HCT116 (cell line): ENCODE data around the gene GAL3ST3.

Source experiments
- CEBPB ChIP-seq: IDR thresholded peaks from 2 replicates; pipeline ENCODE4 v1.6.1; 2012; ENCODE audit warnings: low read depth
- ELF1 ChIP-seq: IDR thresholded peaks from 2 replicates; pipeline ENCODE4 v1.6.1; 2012; ENCODE audit warnings: low read depth, borderline replicate concordance
- EZH2 ChIP-seq: fragments of 200-600 bp; sonication (generic); IDR thresholded peaks from 2 replicates; pipeline ENCODE4 v1.6.1; 2017; ENCODE audit warnings: antibody characterized with exemption, mixed run types
- EZH2phosphoT487 ChIP-seq: fragments of 200-600 bp; IDR thresholded peaks from 2 replicates; pipeline ENCODE4 v1.6.1; 2018; ENCODE audit warnings: antibody characterized with exemption, borderline replicate concordance
- POLR2A ChIP-seq: IDR thresholded peaks from 2 replicates; pipeline ENCODE4 v1.7.0; 2011; ENCODE audit warnings: borderline replicate concordance; ENCODE audit not compliant: insufficient read depth, insufficient read length; ENCODE audit errors: extremely low read depth
- POLR2AphosphoS5 ChIP-seq: IDR thresholded peaks from 2 replicates; pipeline ENCODE4 v1.6.1; 2011; ENCODE audit warnings: mild to moderate bottlenecking, low read depth, low read length, moderate library complexity
- RAD21 ChIP-seq: IDR thresholded peaks from 2 replicates; pipeline ENCODE4 v1.6.1; 2012; ENCODE audit warnings: low read depth, mild to moderate bottlenecking
- TF ChIP-seq, protein P1 (sequence below), 3 experiments: fragments of 200-600 bp in 1 of 3; sonication (generic) in 1 of 3; IDR thresholded peaks in 2 of 3; conservative IDR thresholded peaks in 1 of 3; 2 replicates each; pipeline ENCODE4 v1.5.1; 2012 to 2017; ENCODE audit warnings: low read depth in 2 of 3, low read length in 2 of 3, antibody characterized with exemption in 1 of 3, borderline replicate concordance in 1 of 3, control low read depth in 1 of 3, mild to moderate bottlenecking in 1 of 3, mixed read lengths in 1 of 3, mixed run types in 1 of 3, moderate library complexity in 1 of 3; ENCODE audit not compliant: insufficient read depth in 1 of 3
- TF ChIP-seq, protein P2 (sequence below): IDR thresholded peaks from 2 replicates; pipeline ENCODE4 v1.6.1; 2012; ENCODE audit warnings: low read depth
- TF ChIP-seq, protein P3 (sequence below): IDR thresholded peaks from 2 replicates; pipeline ENCODE4 v1.6.1; 2012

DNA sequence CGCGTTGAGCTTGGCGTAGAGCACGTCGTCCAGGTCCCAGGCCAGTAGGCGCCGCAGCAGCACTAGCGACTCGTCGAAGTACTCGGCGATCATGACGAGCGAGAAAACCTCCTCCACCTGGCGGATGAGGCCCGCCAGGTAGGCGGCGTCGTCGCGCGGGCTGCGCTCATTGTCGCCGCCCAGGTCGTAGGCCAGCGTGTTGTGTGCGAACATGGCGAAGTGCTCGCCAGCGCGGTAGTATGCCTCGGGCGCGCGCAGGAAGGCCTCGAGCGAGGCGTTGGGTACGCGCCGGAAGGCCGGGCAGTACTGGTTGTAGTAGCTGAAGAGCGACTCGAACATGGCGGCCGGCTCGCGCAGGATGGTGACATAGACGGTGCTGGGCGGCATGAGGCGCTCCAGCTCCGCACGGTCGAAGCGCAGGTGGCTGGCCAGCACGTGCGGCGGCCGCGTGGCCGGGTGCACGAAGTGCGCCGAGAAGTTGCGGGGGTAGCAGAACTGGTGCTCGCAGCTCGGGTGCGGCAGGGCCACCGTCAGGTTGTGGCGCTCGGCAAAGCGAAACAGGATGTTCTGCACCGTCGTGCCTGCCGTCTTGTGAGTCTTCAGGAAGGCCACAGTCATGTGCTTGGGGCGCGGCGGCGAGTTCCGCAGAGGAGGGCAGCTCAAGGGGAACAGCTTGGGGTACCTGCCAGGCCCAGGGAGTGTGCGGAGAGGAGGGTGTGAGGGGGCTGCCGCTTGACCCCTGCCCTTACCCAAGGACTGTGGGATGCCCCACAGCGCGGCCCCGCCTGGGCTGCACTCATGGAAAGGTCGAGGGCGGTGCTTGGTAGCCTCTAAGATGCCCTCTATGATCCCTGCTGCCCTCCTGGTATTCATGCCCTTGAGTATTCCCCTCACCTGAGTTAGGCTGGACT lies 5.7 kb downstream of the GAL3ST3 start:
- TF ChIP-seq POLR2AphosphoS5 (no peak), EZH2phosphoT487 (no peak), RAD21 (no peak), EZH2 (no peak), POLR2A (no peak), ELF1 (no peak), CEBPB (no peak)
- TF ChIP-seq, protein P1, sequence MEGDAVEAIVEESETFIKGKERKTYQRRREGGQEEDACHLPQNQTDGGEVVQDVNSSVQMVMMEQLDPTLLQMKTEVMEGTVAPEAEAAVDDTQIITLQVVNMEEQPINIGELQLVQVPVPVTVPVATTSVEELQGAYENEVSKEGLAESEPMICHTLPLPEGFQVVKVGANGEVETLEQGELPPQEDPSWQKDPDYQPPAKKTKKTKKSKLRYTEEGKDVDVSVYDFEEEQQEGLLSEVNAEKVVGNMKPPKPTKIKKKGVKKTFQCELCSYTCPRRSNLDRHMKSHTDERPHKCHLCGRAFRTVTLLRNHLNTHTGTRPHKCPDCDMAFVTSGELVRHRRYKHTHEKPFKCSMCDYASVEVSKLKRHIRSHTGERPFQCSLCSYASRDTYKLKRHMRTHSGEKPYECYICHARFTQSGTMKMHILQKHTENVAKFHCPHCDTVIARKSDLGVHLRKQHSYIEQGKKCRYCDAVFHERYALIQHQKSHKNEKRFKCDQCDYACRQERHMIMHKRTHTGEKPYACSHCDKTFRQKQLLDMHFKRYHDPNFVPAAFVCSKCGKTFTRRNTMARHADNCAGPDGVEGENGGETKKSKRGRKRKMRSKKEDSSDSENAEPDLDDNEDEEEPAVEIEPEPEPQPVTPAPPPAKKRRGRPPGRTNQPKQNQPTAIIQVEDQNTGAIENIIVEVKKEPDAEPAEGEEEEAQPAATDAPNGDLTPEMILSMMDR (IDR thresholded peaks at IDR 0.05 in 2 of 3, conservative IDR thresholded peaks at IDR 0.05 in 1 of 3; ENCODE audit: borderline replicate concordance in 1 of 3, insufficient read depth in 1 of 3, low read depth in 2 of 3, low read length in 2 of 3), result no peak
- TF ChIP-seq, protein P2, sequence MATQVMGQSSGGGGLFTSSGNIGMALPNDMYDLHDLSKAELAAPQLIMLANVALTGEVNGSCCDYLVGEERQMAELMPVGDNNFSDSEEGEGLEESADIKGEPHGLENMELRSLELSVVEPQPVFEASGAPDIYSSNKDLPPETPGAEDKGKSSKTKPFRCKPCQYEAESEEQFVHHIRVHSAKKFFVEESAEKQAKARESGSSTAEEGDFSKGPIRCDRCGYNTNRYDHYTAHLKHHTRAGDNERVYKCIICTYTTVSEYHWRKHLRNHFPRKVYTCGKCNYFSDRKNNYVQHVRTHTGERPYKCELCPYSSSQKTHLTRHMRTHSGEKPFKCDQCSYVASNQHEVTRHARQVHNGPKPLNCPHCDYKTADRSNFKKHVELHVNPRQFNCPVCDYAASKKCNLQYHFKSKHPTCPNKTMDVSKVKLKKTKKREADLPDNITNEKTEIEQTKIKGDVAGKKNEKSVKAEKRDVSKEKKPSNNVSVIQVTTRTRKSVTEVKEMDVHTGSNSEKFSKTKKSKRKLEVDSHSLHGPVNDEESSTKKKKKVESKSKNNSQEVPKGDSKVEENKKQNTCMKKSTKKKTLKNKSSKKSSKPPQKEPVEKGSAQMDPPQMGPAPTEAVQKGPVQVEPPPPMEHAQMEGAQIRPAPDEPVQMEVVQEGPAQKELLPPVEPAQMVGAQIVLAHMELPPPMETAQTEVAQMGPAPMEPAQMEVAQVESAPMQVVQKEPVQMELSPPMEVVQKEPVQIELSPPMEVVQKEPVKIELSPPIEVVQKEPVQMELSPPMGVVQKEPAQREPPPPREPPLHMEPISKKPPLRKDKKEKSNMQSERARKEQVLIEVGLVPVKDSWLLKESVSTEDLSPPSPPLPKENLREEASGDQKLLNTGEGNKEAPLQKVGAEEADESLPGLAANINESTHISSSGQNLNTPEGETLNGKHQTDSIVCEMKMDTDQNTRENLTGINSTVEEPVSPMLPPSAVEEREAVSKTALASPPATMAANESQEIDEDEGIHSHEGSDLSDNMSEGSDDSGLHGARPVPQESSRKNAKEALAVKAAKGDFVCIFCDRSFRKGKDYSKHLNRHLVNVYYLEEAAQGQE, result no peak
- TF ChIP-seq, protein P3, sequence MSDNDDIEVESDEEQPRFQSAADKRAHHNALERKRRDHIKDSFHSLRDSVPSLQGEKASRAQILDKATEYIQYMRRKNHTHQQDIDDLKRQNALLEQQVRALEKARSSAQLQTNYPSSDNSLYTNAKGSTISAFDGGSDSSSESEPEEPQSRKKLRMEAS, result no peak
